ENCODE data around the gene TMA7. TPM values are rescaled to one million over a fixed set of nuclear protein-coding genes. Genes with fewer than 3 reads are reported as not detected.

The TMA7 gene
- total and polyA plus RNA-seq, 12 donors: 140 to 1,063 (median 196) TPM

- H3K4me1 ChIP-seq: no peaks in the 10 kb centered on the region
- no peaks in the 10 kb centered on the region for H3K9me3 ChIP-seq
- 94 to 96% methylated on average over 11 of the region's 11 CpGs for WGBS, 2 donors
- intact Hi-C loops (cut with DNase I): no loop called here
- no peak overlapping the region for H3K4me3 ChIP-seq
- peaks cover 0 to 100% (median 29%) of the 10 kb centered on the region in 9 donors for H3K36me3 ChIP-seq
- ATAC-seq: no peak
- DNase-seq: no peak
- H3K27me3 ChIP-seq: no peaks in the 10 kb centered on the region
- TF ChIP-seq, protein P1, sequence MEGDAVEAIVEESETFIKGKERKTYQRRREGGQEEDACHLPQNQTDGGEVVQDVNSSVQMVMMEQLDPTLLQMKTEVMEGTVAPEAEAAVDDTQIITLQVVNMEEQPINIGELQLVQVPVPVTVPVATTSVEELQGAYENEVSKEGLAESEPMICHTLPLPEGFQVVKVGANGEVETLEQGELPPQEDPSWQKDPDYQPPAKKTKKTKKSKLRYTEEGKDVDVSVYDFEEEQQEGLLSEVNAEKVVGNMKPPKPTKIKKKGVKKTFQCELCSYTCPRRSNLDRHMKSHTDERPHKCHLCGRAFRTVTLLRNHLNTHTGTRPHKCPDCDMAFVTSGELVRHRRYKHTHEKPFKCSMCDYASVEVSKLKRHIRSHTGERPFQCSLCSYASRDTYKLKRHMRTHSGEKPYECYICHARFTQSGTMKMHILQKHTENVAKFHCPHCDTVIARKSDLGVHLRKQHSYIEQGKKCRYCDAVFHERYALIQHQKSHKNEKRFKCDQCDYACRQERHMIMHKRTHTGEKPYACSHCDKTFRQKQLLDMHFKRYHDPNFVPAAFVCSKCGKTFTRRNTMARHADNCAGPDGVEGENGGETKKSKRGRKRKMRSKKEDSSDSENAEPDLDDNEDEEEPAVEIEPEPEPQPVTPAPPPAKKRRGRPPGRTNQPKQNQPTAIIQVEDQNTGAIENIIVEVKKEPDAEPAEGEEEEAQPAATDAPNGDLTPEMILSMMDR (IDR thresholded peaks at IDR 0.05): no peak
- no peak overlapping the region for H3K27ac ChIP-seq
These were observed 28.3 kb upstream of the TMA7 start for GRCh38 chr3:48411606-48412374.

GRCh38 chr3:48412375-48413001 lies 27.6 kb upstream of the TMA7 start:
- 94 to 95% methylated on average over 19 of the region's 19 CpGs for WGBS, 2 donors
- H3K27ac ChIP-seq: no peak overlapping the region
- H3K27me3 ChIP-seq: no peaks in the 10 kb centered on the region
- TF ChIP-seq, protein P1 (IDR thresholded peaks at IDR 0.05): no peak
- ATAC-seq (no peak), DNase-seq (no peak)
- no peaks in the 10 kb centered on the region for H3K4me1 ChIP-seq
- no peaks in the 10 kb centered on the region for H3K9me3 ChIP-seq
- intact Hi-C loops (cut with DNase I): no loop called here
- no peak overlapping the region for H3K4me3 ChIP-seq
- H3K36me3 ChIP-seq: peaks cover 0 to 100% (median 34%) of the 10 kb centered on the region in 9 donors

DNA sequence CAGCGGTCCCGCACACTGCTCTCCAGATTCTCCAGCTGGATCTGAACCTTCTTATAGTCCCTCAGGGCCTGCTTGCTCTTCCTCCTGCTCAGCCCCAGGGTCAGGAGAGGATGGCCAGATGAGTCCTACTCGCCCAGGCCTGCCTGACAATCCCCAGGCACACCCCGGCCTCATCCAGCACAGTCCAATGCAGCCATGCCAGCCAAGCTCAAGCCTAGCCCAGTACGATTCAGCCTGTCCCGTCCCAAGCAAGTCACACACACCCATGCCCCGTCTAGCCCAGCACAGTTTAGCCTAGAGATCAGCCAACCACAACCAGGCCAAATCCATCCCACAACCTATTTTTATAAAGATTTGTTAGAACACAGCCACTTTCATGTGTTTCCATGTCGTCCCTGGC lies 27.0 kb upstream of the TMA7 start:
- Histone ChIP-seq H3K4me1 (no peaks in the 10 kb centered on the region), H3K4me3 (no peak overlapping the region), H3K9me3 (no peaks in the 10 kb centered on the region), H3K27me3 (no peaks in the 10 kb centered on the region), H3K36me3 (peaks cover 0 to 100% (median 40%) of the 10 kb centered on the region in 9 donors), H3K27ac (no peak overlapping the region)
- intact Hi-C loops (cut with DNase I): no loop called here
- ATAC-seq: no peak
- 91 to 93% methylated on average over 8 of the region's 8 CpGs for WGBS, 2 donors
- TF ChIP-seq, protein P1 (IDR thresholded peaks at IDR 0.05): no peak
- no peak for DNase-seq

- DNase-seq (no peak), ATAC-seq (no peak)
- Histone ChIP-seq H3K4me3 (no peak overlapping the region), H3K27ac (no peak overlapping the region), H3K9me3 (no peaks in the 10 kb centered on the region), H3K27me3 (no peaks in the 10 kb centered on the region), H3K36me3 (peaks cover 0 to 100% (median 41%) of the 10 kb centered on the region in 9 donors), H3K4me1 (no peaks in the 10 kb centered on the region)
- intact Hi-C loops (cut with DNase I): no loop called here
- TF ChIP-seq, protein P1 (IDR thresholded peaks at IDR 0.05): no peak
- 91 to 94% methylated on average over 14 of the region's 14 CpGs for WGBS, 2 donors
These were observed 26.4 kb upstream of the TMA7 start for GRCh38 chr3:48413611-48414010.

Measured in heart right ventricle (tissue), 16 donors.